ENCODE data around the gene PIK3R4.

DNA sequence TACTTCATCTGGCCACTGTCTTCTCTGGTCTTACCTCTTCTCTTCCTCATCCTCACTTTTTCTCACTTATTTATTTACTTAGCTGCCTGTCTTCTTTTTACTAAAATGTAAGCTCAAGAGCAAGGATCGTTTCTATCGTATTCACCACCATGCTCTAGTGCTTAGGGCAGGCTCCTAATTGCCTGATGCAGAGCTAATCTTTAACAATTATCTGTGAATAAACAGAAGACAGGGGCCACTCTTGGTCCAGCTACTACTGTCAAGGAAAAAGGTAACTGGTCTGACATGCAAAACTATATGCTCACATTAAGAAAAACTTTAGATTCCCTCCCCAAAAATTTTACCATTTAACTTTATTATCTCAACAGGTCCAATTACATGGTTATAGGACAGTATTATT is 17.5 kb downstream of the PIK3R4 start:
- TF ChIP-seq, protein P1, sequence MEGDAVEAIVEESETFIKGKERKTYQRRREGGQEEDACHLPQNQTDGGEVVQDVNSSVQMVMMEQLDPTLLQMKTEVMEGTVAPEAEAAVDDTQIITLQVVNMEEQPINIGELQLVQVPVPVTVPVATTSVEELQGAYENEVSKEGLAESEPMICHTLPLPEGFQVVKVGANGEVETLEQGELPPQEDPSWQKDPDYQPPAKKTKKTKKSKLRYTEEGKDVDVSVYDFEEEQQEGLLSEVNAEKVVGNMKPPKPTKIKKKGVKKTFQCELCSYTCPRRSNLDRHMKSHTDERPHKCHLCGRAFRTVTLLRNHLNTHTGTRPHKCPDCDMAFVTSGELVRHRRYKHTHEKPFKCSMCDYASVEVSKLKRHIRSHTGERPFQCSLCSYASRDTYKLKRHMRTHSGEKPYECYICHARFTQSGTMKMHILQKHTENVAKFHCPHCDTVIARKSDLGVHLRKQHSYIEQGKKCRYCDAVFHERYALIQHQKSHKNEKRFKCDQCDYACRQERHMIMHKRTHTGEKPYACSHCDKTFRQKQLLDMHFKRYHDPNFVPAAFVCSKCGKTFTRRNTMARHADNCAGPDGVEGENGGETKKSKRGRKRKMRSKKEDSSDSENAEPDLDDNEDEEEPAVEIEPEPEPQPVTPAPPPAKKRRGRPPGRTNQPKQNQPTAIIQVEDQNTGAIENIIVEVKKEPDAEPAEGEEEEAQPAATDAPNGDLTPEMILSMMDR (IDR thresholded peaks at IDR 0.05 in 4 of 5, conservative IDR thresholded peaks at IDR 0.05 in 1 of 5): no peak
- no peak for TF ChIP-seq POLR2A (IDR thresholded peaks at IDR 0.05)
